GM18858 (cell line): ENCODE data around the gene SP2.

Source experiments
- ATAC-seq: cut with Tn5 transposase; IDR thresholded peaks from one replicate; pipeline ENCODE4 v1.9.1; 2021; ENCODE audit not compliant: unreplicated experiment

The SP2 gene

DNA sequence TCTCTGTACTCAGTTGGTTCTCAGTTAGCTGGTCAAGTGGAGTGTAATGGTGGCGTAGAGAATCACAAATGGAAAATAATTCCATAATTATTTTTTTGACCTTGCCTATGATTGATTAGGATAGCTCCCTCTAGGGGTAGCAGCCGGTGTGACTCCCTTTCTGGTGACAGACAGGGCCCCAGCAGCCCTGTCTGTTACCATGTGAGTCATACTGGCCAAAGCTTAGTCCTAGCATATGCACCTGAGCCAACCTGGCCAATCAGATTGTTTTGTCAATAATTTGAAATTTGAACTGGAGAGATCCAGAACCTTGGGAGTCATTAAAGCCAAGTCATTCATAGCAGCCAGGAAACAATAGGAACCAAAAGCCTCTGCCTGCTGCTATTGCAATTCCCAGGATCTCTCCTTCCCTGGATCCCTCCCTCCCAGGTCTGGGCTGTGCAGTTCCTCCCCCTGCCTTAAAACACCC lies 50.9 kb downstream of the SP2 start:
- ATAC-seq, result peak; percentile 38

DNA sequence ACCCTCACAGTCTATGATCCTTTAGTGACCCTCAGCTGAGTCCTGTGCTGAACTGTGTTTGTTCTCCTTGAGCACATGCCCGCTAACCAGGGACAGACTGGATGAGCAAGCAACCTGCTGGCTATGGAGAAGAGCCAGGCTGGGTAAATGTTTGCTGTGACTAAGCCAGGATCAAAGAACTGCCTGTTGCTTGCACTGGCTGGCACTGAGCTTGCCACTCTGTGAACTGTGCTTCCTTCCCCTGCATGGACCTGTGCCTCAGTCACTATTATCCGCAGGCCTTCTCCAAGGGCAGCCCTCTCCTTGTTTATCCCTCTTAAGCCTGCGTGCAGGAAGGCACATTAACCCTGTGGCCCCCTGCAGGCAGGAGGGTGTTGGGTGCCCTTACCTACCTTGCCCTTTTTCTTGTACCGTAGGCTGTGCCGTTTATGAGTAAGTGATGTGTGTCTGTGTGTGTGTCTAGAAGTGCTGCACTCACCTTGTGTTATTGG lies 52.7 kb downstream of the SP2 start:
- ATAC-seq, result no peak

- ATAC-seq, result no peak
Measured at GRCh38 chr17:47949197-47949759, 53.2 kb downstream of the SP2 start.

- no peak for ATAC-seq
Measured at GRCh38 chr17:47949946-47950345, 53.9 kb downstream of the SP2 start.

DNA sequence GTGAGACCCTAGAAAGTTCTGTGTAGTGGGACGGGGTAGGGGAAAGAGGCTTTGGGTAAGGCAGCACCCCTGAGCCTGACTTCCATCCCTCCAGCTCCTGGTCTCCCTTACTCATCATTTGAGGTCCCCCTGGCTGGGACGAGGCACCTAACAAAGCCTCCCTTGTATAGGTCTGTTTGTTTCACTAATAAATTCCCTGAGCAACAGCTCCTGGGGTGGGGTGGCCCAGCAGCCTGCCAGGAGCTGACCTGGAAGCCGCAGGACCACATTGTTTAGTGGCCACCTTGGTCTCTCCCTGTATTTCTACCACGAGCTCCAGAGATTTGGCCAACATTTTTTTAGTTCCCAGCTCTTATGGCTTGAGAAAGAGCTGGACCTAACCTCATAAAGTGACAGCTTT lies 54.4 kb downstream of the SP2 start:
- ATAC-seq, result no peak

DNA sequence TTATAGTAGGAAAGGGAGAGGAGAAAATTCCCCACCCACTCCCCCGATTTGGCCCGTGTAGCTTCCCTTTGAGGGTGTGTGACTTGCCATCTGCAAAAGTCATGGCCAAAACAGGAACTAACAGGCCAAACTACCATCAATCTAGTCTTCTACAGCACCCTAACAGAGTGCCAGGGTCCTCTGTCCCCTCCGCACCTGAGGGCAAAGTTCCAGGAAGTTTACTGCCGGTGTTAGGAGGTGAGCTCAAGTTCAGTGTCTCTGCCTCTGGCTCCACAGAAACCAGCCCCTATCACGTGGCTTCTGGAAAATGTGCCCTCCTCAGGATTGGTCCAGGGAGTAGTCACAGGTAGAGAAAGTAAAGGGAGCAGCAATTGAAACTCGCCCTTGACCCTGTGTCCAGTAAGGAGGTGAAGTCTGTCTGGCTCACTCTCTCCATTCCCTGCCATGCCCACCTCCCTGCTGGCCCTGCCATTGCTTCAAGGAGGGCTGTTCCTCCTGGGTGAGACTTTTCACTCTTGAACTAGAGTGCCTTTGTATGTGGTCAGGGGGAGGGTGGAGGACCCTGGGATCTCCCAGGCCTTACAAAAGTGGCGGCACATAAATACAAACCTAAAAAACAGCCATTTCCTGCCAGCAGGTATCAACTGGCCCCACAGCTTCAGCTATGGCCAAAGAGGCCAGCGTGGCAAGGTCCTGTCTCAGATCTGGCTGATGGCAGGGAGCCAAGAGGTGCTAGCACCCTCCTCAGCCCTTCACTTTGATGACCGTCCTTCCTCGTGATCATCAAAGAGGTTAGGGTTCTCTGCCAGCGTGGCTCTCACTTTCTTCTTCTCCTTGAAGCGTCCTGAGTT lies 56.4 kb downstream of the SP2 start:
- no peak for ATAC-seq

- no peak for ATAC-seq
Measured at GRCh38 chr17:47953909-47954308, 57.9 kb downstream of the SP2 start.

DNA sequence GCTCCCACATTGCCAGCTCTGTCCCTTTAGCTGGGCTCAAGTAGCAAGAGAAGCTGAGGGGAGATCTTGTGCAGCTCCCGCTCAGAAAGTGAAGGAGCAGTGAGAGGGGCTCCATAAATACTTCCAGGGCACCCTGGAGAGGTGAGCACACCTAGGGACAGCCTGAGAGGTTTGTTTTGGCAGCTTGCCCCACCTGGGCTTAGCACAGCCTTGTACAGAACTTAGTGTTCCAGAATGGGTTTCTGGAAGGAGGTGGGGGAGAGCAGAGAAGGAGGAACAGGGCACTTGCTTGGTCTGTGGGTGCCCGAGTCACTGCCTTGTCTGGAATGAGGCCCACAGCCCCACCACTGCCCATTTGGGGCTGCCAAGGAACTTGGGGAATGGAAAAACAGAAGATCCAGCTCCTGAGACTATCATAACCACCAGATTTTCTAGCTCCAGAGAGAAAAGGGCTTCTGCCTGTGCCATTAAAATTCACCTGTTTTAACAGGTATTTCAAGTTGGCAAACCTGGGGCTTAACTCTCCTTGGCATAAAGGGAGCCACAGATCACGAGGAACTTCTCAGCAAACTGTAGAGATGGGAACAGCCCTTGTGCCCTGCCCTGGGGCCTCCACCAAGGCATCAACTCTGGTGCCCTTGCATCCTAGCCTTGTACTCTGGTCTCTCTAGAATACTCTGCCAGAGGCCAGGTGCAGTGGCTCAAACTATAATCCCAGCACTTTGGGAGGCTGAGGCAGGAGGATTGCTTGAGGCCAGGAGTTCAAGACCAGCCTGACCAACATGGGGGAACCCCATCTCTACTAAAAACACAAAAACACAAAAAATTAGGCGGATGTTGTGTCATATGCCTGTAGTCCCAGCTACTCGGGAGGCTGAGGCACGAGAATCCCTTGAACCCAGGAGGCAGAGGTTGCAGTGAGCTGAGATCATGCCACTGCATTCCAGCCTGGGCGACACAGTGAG lies 59.7 kb downstream of the SP2 start:
- ATAC-seq, result no peak

DNA sequence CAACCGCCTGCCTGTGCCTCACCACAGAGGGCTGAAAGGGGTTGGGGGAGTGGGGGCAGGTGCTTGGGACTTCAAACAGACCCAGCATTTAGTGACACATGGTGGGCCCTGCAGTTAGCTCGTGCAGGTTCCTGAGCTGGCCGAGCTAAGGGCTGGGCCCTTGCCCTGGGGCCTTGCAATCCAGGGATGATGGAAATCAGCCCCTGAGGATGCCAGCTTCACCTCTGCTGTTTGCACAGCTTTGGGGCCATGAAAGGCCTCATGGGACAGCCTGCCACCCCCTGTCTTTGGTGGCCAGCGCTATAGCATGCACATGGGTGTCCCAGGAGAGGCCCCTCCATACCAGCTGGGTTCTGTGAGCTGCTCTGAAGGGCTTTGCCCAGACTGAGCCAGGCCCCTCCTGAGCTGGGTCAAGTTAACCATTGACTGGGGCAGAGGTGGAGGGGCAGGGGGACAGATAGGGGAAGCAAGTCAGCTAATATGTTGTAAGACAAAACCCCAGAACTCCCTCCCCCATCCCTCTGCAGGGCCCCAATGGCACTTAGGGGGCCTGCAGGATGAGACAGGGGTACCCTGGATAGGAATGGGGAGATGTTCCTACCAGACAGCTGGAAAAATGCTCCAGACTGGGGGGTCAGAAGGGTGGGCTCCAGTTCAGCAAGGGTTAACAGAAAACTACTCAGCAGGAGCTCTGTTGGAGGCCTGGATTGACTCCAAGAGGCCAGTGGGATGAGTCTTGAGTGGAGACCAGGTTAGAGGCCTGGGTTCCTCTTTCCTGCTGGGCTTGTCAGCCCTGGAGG lies 61.0 kb downstream of the SP2 start:
- ATAC-seq, result no peak

GRCh38 chr17:47957591-47958490 lies 61.8 kb downstream of the SP2 start, which contains the start of gene PRR15L:
Gene PRR15L, minus strand, starts transcription at chr17:47957883. Its CDS starts 4,649 bp downstream, at chr17:47953234.
- no peak for ATAC-seq

DNA sequence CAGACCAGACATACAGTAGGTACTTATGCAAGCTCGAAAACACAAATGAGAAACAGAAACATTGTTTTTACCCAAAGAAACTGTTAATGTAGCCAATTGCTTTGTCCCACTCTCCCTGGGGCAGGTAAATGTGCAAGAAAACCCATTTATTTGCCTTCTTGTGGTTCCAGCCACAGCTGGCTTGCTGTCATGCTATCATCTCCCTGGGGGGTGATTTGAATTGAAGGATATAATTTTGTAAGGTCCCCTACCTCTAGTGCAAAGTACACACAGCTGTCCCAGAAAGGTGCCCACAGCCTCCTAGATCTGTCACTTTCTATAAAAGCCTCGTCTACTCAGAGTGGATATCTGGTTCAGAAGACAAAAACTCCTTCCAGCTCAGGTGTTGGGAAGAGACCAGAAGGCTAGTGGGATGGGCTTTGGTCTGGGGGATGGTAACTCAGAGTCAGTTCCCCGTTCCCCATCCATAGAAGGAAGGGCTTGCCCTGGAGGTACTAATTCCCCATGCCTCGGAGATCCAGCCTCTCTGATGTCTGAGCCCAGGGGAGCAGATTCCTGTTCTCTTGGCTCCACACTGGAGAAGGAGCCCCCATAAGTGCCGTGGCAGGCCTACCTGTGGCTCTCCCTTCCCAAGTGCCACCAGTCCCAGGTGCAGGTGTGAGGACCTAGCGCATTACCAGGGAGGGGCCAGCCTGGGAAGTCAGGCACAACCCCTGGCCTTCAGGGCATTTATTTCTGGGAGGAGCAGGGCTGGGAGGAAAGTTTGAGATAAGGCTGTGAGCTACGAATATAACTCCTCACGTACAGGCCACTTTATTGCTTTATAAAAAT lies 64.0 kb downstream of the SP2 start:
- ATAC-seq, result no peak

DNA sequence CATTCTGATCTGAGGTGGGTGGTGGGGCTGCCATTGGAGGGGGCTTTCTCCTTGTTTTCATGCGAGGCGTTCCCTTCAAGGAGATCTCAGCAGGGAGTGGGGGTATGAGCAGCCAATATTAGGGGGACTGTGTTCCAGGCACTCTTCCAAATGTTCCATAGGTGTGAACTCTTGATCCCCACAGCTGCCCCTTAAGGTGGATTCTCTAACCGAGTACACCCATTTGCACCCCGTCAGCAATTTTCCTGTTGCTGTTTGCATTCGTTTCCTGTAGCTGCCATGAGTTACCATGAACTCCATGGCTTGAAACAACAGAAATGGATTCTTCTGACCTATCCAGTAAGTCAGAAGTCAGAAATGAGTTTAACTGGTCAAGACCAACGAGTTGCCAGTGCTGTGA lies 65.4 kb downstream of the SP2 start:
- ATAC-seq, result no peak

DNA sequence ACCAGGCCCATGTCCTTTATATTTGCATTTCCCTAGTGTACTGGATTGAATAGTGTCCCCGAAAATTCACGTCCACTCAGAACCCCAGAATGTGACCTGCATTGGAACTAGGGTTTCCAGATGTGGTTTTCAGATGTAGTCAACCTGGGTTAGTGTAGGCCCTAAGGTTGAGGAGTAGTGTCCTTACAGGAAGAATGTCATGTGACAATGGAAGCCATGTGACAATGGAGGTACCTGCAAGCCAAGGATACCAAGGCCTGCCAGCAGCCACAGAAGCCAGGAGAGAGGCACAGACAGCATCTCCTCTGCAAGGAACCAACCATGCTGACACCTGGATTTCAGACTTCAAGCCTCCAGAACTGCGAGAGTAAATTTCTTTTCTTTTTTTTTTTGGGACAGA lies 66.9 kb downstream of the SP2 start:
- no peak for ATAC-seq

DNA sequence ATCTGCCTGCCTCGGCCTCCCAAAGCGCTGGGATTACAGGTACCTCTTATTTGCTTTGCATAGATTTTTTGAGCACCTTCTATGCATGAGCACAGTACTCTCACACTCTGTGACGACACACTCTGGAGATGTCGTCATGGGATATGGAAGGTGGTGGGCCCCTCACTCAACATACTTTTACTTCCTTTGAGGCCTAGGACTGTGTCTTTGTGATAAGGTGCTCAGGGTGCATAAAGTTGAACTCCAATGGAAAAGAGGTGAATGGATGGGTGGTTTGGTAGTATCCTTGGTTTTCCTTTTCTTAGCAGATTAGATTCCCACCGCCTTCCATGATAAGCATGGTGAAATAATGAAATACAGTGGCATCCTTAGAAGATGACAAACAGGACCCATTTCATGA lies 68.8 kb downstream of the SP2 start:
- ATAC-seq, result no peak

DNA sequence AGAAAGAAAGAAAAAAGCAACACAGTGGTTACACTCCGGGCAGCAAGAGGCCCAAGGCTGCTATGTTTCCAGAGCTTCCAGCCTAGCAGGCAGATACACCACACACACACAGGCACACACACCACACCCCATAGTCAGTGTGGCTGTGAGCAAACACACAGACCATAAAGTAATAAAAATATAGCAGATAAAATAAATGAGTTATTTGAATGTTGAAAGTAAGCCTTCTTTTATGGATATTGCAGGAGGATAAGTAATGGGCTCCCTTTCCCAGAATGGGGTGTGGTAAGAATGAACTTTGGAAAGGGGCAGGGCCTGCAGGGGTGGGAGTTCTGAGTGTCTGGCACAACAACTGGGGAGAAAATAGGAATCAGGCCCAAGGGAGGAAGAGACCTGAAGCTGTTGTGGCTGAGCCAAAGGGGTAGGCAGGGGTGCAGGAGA lies 70.1 kb downstream of the SP2 start:
- ATAC-seq, result no peak

- no peak for ATAC-seq
Measured at GRCh38 chr17:47967607-47968252, 71.7 kb downstream of the SP2 start.

DNA sequence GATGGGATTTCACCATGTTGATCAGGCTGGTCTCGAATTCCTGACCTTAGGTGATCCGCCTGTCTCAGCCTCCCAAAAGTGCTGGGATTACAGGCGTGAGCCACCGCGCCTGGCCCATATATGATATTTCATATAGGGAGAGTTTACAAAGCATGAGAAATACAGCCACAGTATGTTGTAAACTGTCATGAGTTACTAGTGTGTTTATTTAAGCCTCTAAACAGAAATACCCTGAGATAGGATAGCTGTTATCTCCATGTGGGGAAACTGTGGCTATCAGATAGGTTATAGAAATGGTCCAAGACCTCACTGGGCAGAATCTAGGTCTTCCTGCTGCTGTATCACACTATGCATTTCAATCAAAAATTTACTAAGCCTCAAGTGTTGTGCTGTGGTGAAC lies 72.8 kb downstream of the SP2 start:
- no peak for ATAC-seq
